ENCODE results near the gene ELAPOR2. TPM values are rescaled to one million over a fixed set of nuclear protein-coding genes. Genes with fewer than 3 reads are reported as not detected.
"Not testable (repeated sequence)": the region's sequence is repeated elsewhere in the genome, so short reads cannot be mapped to it uniquely, and the experiment has no call there.

The ELAPOR2 gene
- total and polyA plus RNA-seq, 7 donors = 1.6 to 15.3 (median 7.3) TPM

DNA sequence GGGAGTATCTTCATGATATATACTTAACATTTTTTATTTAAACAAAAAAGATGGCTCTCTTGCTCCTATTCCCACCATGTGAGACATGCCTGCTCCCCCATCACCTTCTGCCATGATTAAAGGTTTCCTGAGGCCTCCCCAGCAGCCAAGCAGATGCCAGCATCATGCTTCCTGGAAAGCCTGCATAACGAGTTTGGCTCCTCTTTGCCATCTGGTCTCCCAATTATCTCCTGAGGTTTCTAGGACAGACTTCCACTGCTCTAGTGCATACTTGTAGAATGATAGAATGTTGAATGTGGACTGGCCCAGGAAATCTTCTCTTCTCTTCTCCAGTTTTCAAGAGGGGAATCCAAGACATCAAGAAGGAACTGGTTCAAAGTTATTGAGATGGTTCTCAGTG lies 45.9 kb upstream of the ELAPOR2 start:
- no peaks in the 10 kb centered on the region for H3K27me3 ChIP-seq
- H3K36me3 ChIP-seq = no peaks in the 10 kb centered on the region
- no peak for DNase-seq
- intact Hi-C loops (cut with DNase I) = no loop called here
- H3K4me3 ChIP-seq = no peak overlapping the region
- no peaks in the 10 kb centered on the region for H3K4me1 ChIP-seq
- TF ChIP-seq POLR2A (IDR thresholded peaks at IDR 0.05) (no peak), POLR2AphosphoS5 (IDR thresholded peaks at IDR 0.05) (no peak), EP300 (IDR thresholded peaks at IDR 0.05) (no peak)
- TF ChIP-seq, protein P1, sequence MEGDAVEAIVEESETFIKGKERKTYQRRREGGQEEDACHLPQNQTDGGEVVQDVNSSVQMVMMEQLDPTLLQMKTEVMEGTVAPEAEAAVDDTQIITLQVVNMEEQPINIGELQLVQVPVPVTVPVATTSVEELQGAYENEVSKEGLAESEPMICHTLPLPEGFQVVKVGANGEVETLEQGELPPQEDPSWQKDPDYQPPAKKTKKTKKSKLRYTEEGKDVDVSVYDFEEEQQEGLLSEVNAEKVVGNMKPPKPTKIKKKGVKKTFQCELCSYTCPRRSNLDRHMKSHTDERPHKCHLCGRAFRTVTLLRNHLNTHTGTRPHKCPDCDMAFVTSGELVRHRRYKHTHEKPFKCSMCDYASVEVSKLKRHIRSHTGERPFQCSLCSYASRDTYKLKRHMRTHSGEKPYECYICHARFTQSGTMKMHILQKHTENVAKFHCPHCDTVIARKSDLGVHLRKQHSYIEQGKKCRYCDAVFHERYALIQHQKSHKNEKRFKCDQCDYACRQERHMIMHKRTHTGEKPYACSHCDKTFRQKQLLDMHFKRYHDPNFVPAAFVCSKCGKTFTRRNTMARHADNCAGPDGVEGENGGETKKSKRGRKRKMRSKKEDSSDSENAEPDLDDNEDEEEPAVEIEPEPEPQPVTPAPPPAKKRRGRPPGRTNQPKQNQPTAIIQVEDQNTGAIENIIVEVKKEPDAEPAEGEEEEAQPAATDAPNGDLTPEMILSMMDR (IDR thresholded peaks at IDR 0.05) = no peak
- 66 to 84% methylated on average over 1 of the region's 1 CpG for WGBS, 2 donors
- H3K27ac ChIP-seq = no peak overlapping the region
- no peaks in the 10 kb centered on the region for H3K9me3 ChIP-seq

DNA sequence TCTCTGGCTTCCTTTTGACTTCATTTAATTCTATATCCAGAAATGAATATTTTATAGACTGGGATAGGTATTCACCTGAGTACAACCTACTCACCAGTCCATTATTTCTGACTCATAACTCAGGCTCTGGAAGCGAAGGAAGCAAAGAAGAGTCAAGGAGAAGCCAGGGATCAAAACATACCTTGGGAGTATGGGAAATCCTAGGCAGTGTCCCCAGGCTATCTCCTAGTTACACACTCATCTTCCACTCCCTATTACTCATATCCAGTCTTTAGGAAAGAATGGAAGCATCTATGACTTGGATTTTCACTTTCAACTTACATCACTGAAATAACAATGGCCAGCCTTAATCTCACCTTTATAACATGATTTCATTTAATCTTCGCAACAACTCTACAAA lies 40.9 kb upstream of the ELAPOR2 start:
- 92 to 94% methylated on average over 2 of the region's 2 CpGs for WGBS, 2 donors
- H3K36me3 ChIP-seq = no peaks in the 10 kb centered on the region
- DNase-seq = no peak
- intact Hi-C loops (cut with DNase I) = no loop called here
- no peak for TF ChIP-seq POLR2A (IDR thresholded peaks at IDR 0.05)
- TF ChIP-seq POLR2AphosphoS5 (IDR thresholded peaks at IDR 0.05) = no peak
- TF ChIP-seq, protein P1 (IDR thresholded peaks at IDR 0.05) = no peak
- TF ChIP-seq EP300 (IDR thresholded peaks at IDR 0.05) = no peak
- no peaks in the 10 kb centered on the region for H3K27me3 ChIP-seq
- no peak overlapping the region for H3K27ac ChIP-seq
- no peaks in the 10 kb centered on the region for H3K4me1 ChIP-seq
- H3K9me3 ChIP-seq = no peaks in the 10 kb centered on the region
- no peak overlapping the region for H3K4me3 ChIP-seq

DNA sequence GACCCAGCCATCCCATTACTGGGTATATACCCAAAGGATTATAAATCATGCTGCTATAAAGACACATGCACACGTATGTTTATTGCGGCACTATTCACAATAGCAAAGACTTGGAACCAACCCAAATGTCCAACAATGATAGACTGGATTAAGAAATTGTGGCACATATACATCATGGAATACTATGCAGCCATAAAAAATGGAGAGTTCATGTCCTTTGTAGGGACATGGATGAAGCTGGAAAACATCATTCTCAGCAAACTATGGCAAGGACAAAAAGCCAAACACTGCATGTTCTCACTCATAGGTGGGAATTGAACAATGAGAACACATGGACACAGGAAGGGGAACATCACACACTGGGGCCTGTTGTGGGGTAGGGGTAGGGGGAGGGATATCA lies 37.9 kb upstream of the ELAPOR2 start:
- H3K27me3 ChIP-seq; DNase-seq; H3K4me3 ChIP-seq; H3K9me3 ChIP-seq; H3K4me1 ChIP-seq; H3K27ac ChIP-seq; H3K36me3 ChIP-seq; intact Hi-C loops (cut with DNase I): not testable (repeated sequence)
- no CpG with 5 or more reads among the region's 2 CpGs for WGBS, 2 donors

DNA sequence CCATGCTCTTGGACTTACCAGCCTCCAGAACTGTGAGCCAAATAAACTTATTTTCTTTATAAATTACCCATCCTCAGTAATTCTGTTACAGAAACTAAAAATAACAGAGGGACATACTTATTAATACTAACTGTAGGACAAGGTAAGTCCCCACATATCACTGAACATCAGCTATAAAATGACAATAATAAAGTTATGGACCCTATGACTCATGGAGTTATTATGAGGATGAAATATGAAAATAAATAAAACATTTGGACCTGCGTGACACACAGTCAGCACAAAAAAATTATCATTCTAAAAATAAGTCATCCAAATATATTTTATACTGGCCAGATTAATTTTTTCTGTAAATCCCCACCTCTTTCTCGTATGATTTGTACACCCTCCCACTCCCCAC lies 34.9 kb upstream of the ELAPOR2 start:
- Histone ChIP-seq H3K4me3 (no peak overlapping the region), H3K27me3 (no peaks in the 10 kb centered on the region), H3K36me3 (no peaks in the 10 kb centered on the region), H3K9me3 (no peaks in the 10 kb centered on the region), H3K4me1 (no peaks in the 10 kb centered on the region), H3K27ac (no peak overlapping the region)
- TF ChIP-seq, protein P1 (IDR thresholded peaks at IDR 0.05) = no peak
- TF ChIP-seq POLR2A (IDR thresholded peaks at IDR 0.05) (no peak), POLR2AphosphoS5 (IDR thresholded peaks at IDR 0.05) (no peak), EP300 (IDR thresholded peaks at IDR 0.05) (no peak)
- intact Hi-C loops (cut with DNase I) = no loop called here
- DNase-seq = no peak
- 86 to 89% methylated on average over 2 of the region's 2 CpGs for WGBS, 2 donors

DNA sequence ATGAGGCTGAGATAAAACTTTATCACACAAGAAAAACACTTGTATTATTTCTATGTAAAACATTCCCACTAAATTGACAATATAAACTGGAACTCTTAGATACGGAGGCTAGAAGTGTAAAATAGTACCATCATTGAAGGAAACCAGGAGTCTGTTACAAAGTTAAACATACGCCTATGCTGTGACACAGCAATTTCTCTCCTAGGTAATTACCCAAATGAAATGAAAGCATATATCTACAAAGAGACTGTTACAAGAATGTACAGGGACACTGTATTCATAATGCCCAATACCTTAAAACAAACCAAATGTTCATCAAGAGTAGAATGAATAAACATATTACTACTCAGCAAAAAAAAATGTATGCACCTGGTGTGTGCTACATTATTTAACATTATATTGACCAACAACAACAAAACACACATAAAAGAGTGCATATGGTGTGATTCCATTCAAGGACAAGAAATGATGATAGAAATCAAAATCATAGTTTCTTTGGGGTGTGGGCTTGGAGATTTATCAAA lies 33.2 kb upstream of the ELAPOR2 start:
- 57 to 74% methylated on average over 2 of the region's 2 CpGs for WGBS, 2 donors
- no peak overlapping the region for H3K27ac ChIP-seq
- no peak overlapping the region for H3K4me3 ChIP-seq
- no peak for DNase-seq
- no peaks in the 10 kb centered on the region for H3K27me3 ChIP-seq
- no peaks in the 10 kb centered on the region for H3K4me1 ChIP-seq
- TF ChIP-seq, protein P1 (IDR thresholded peaks at IDR 0.05) = no peak
- TF ChIP-seq POLR2AphosphoS5 (IDR thresholded peaks at IDR 0.05) = no peak
- TF ChIP-seq EP300 (IDR thresholded peaks at IDR 0.05) = no peak
- TF ChIP-seq POLR2A (IDR thresholded peaks at IDR 0.05) = no peak
- no peaks in the 10 kb centered on the region for H3K36me3 ChIP-seq
- intact Hi-C loops (cut with DNase I) = no loop called here
- no peaks in the 10 kb centered on the region for H3K9me3 ChIP-seq

All from sigmoid colon (tissue), 7 donors.